Duodenal mucosa (tissue), 2 donors: ENCODE data around the gene SENP3.

Source experiments
- H3K27ac ChIP-seq: one replicate; pipeline ENCODE4 v1.7.0; 2013; ENCODE audit warnings: low read depth, low read length
- H3K27me3 ChIP-seq, 2 donors: one replicate each; pipeline ENCODE4 v1.7.0; 2013; ENCODE audit warnings: low read length in 2 of 2, control low read depth in 1 of 2; ENCODE audit not compliant: insufficient read depth in 2 of 2, control insufficient read depth in 1 of 2
- H3K36me3 ChIP-seq, 2 donors: one replicate each; pipeline ENCODE4 v1.7.0; 2013; ENCODE audit warnings: low read length in 2 of 2, control low read depth in 1 of 2; ENCODE audit not compliant: insufficient read depth in 2 of 2, control insufficient read depth in 1 of 2
- H3K4me1 ChIP-seq, 2 donors: one replicate each; pipeline ENCODE4 v1.7.0; 2013; ENCODE audit warnings: low read length in 2 of 2, control low read depth in 1 of 2; ENCODE audit not compliant: insufficient read depth in 2 of 2, control insufficient read depth in 1 of 2
- H3K4me3 ChIP-seq, 2 donors: one replicate each; pipeline ENCODE4 v1.7.0; 2013; ENCODE audit warnings: low read length in 2 of 2, low read depth in 1 of 2
- H3K9ac ChIP-seq, 2 donors: one replicate each; pipeline ENCODE4 v1.7.0; 2013; ENCODE audit warnings: low read length in 2 of 2, low read depth in 1 of 2
- H3K9me3 ChIP-seq, 2 donors: one replicate each; pipeline ENCODE4 v1.7.0; 2013; ENCODE audit warnings: low read length in 2 of 2, control low read depth in 1 of 2; ENCODE audit not compliant: control insufficient read depth in 1 of 2

SENP3 gene

DNA sequence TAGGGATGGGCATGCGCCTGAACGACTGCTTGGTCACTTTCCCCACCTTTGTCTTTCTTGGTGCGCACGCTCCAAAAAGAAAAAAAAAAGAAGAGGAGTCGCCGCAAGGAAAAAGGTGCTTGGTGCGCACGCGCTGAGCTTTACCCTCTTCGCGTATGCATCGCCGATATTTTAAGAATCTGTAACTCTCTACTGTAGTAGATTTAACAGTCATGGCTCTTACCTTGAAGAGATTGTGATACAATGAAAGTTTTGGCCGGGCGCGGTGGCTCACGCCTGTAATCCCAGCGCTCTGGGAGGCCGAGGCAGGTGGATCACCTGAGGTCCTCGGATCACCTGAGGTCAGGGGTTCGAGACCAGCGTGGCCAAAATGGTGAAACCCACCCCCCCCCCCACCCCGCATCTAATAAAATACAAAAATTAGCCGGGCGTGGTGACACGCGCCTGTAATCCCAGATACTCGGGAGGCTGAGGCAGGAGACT, 53.6 kb downstream of the SENP3 start:
- Histone ChIP-seq H3K9ac (peak overlapping the region; percentile 20 to 28), H3K36me3 (peaks cover 0 to 7% of the 10 kb centered on the region in 2 donors), H3K4me3 (peak overlapping the region; percentile 62 to 69), H3K4me1 (peaks cover 18 to 24% of the 10 kb centered on the region in 2 donors), H3K27me3 (no peaks in the 10 kb centered on the region), H3K9me3 (no peaks in the 10 kb centered on the region), H3K27ac (peak overlapping the region; percentile 69)

DNA sequence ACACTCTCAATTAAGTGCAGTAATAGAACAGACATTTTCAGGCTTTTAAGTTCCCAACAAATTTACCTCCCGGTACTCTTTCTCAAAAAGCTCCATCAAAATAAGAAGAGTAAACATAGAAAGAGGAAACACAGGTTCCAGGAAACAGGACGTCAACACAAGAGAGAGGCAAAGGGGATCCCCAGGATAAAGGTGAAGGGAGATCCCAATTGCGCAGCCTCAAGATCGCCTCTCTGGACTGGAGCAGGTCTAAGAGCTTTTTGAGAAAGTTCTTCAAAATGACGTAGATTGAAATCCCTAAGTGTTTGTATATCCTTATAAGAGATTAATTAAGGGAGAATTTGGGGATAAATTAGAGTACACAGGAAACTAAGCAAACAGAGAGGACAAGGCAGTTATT, 56.9 kb downstream of the SENP3 start:
- H3K9ac ChIP-seq: no peak overlapping the region
- H3K4me1 ChIP-seq: peaks cover 3 to 4% of the 10 kb centered on the region in 2 donors
- no peak overlapping the region for H3K27ac ChIP-seq
- H3K36me3 ChIP-seq: no peaks in the 10 kb centered on the region
- H3K27me3 ChIP-seq: no peaks in the 10 kb centered on the region
- no peaks in the 10 kb centered on the region for H3K9me3 ChIP-seq
- no peak overlapping the region for H3K4me3 ChIP-seq

DNA sequence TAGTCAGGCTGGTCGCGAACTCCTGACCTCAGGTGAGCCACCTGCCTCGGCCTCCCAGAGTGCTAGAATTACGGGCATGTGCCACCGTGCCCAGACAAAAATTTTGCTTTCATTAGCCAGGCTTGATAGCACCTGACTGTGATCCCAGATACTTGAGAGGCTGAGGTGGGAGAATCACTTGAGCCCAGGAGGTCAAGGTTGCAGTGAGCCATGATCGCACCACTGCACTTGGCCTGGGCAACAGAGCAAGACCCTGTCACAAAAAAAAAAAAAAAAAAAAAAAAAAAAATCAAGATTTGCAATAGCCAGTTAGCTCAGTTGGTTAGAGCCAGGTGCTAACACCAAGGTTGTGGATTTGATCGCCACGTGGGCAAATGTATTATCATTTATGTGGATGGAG, 59.1 kb downstream of the SENP3 start:
- Histone ChIP-seq H3K9ac (no peak overlapping the region), H3K9me3 (no peaks in the 10 kb centered on the region), H3K4me3 (no peak overlapping the region), H3K27me3 (no peaks in the 10 kb centered on the region), H3K4me1 (no peaks in the 10 kb centered on the region), H3K27ac (no peak overlapping the region), H3K36me3 (no peaks in the 10 kb centered on the region)
